HG02763 (cell line): ENCODE data around the gene JPT2.

Experiments used
- ATAC-seq: cut with Tn5 transposase; IDR thresholded peaks from one replicate; pipeline ENCODE4 v1.9.1; 2021; ENCODE audit warnings: mild to moderate bottlenecking, moderate library complexity; ENCODE audit not compliant: unreplicated experiment

The JPT2 gene

GRCh38 chr16:1651094-1651973 is 26.7 kb upstream of the JPT2 start:
- no peak for ATAC-seq

DNA sequence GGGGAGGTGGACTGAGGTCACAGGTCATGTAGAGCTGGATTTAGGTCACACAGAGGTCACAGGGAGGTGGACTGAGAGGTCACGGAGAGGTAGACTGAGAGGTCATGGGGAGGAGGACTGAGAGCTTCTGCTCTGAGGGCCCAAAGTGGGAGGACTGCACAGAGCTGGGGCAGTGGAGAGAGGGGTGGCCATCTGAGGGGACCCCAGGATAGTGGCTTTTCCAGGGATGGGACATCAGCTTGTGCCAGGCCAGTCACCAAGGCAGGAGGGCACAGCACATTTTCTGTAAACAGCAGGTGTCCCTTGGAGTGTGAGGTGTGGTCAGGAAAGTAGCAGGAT is 26.1 kb upstream of the JPT2 start:
- ATAC-seq: no peak

- ATAC-seq: no peak
Measured at GRCh38 chr16:1653023-1653422, 25.1 kb upstream of the JPT2 start.

DNA sequence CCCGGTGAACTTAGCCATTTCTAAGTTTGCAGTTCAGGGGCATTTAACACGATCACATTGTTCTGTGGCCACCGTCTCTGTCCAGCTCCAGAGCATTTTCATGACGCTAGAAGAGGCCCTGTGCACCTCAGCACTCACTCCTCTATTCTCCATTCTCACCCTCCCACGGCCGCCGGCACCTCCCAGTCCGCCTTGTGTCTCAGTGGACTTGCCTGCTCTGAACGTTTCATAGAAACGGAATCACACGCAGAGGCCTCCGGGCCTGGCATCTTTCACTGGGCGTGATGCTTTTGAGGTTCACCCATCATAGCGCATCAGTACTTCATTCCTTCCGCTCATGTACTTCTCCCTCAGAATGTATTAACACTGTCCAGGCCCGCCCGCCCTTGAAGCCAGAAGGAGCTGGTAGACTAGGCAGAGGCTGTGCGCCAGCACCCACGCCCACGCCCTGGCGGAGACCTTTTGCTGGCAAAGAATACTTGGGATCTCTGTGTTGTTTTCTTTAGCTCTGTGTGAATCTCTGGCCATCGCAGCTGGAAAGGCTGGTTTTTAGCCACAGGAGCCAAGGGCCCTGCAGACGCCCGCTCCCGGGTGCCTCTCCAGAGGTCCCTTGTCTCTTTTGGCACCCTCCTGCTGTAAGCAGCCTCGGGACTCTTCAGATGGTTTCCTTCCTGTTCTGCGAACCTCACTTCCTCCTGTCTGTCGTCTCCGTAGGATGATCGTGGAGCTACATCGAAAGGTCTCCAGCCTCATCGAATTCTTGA is 23.4 kb upstream of the JPT2 start:
- no peak for ATAC-seq

DNA sequence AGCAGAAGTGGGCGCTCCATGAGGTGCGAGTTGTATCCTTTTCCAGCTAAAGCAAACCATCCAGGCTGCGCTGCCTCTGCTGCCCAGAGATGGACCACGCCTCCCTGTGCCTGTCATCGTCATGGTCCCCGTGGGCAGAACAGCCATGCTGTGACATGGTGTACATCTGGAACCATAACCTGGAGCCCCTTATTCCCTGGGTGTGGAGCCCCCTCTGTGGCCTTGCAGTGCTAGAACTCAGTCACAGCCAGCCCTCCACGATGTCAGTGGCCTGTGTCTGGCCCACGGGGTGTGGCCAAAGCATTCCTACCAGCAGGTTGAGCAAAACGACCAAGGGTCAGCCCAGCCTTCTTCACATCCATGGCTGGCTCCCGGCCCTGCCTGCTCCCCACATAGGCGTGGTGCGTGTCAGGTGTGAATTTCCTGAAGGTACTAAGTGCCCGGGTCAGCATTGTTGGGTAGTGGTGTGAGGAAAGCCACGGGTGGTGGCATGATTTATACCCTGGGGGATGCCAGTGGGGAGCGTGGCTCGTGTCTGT is 22.7 kb upstream of the JPT2 start:
- no peak for ATAC-seq

DNA sequence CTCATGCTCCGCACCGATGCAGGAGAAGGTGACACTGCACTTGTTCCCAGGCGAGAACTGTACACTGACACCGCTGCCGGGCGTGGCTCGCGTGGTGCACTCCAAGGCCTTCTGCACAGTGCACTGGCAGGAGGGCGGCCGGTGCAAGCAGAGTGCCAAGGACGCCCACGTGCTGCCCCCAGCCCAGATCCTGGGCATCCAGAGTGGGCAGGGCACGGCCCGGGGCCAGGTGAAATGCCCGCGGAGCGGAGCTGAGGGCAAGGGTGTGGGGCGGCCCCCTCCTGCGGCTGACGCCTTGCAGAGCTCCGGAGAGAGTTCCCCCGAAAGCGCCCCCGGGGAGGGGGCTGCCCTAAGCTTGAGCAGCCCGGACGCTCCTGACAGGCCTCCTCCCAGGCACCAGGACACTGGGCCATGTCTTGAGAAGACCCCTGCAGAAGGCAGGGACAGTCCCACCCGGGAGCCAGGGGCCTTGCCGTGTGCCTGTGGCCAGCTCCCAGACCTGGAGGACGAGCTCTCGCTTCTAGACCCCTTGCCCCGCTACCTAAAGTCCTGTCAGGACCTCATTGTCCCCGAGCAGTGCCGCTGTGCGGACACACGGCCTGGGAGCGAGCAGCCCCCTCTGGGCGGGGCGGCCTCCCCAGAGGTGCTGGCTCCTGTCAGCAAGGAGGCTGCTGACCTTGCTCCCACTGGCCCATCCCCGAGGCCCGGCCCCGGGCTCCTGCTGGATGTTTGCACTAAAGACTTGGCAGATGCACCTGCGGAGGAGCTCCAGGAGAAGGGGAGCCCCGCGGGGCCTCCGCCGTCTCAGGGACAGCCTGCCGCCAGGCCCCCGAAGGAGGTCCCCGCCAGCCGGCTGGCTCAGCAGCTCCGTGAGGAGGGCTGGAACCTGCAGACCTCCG is 21.9 kb upstream of the JPT2 start:
- ATAC-seq: no peak

DNA sequence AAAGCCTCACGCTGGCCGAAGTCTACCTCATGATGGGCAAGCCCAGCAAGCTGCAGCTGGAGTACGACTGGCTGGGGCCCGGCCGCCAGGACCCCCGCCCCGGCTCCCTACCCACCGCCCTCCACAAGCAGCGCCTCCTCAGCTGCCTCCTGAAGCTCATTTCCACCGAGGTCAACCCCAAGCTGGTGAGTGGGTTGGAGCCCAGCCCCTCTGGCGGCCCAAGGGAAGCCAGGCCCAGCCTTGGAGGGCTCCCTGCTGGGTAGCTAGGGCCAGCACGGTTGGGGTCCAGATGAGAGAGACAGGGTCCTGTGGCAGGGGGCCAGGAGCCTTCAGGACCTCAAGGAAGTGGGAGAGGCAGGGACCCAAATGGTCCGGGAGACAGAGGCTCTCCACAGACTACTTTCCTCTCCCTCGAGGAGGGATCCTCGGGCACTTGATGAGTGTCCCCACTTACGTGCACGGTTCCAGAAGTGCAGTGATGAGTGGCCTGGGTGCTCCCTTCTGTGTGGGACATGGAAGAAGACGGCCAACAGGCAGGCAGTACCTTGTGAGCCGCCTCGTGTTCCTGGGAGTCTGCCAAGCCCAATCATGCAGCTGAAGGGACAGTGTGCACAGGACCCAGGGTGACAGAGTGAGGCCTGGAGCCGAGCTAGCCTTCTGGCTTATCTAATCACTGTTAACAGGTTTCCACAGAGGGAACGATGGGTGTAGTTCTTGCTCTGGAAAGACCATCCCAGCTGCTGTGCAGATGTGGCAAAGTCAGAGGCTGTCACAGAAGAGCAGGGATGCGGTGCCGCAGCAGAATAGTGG is 21.1 kb upstream of the JPT2 start:
- ATAC-seq: no peak

DNA sequence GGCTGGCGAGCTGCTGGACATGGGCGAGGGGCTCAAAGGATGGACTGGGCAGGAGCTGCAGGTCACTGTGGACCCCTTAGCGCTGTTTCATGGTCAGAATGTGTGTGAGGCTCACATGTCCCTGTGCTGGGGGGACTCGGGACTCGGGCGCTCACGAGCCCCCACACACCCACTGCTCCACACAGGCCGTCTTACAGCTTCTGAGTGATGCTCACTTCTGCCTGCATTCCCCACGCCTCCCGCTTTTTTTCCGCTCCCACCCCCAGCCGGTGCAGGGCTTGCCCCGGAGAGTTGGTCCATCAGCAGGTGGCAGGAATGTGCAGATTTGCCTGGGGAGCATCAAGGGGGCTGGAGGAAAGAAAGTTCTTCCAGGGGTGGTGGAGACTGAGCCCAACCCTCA is 20.2 kb upstream of the JPT2 start:
- no peak for ATAC-seq

- no peak for ATAC-seq
Measured at GRCh38 chr16:1659031-1659430, 19.0 kb upstream of the JPT2 start.

- no peak for ATAC-seq
Measured at GRCh38 chr16:1661826-1662225, 16.3 kb upstream of the JPT2 start.

DNA sequence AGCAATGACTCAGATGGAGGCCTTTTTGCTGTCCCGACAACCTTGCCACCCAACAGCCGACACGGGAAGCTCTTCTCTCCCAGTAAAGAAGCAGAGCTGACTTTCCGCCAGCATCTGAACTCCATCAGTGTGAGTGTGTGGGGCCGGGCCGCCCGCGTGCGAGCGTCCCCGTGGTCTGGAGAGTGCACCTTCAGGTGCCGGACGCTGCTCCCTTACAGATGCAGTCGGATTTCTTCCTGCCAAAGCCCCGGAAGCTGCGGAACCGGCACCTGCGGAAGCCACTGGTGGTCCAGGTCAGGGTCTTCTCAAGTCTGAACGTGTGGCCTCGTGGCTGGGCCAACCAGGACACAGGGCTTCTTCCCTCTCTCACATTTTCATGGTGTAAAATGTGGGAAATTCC is 15.5 kb upstream of the JPT2 start:
- ATAC-seq: no peak

- no peak for ATAC-seq
Measured at GRCh38 chr16:1665829-1666228, 12.2 kb upstream of the JPT2 start.

DNA sequence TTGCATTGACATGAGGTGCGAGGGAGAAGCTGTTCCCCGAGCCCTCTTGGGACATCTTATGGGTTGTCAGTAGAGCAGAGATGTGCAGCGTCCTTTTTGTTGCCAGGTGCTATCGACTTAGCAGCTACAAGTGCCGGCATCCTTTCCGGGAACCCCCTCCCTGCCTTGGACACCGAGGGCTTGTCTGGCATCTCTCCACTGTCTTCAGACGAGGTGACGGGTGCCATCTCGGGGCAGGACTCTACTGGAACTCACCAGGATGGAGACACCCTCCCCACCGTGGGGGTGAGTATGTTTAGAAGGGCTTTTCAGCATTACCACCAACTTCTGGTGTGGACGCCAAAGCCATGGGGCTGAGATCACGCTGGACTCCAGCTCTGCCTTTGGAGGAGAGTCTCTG is 11.8 kb upstream of the JPT2 start:
- no peak for ATAC-seq

DNA sequence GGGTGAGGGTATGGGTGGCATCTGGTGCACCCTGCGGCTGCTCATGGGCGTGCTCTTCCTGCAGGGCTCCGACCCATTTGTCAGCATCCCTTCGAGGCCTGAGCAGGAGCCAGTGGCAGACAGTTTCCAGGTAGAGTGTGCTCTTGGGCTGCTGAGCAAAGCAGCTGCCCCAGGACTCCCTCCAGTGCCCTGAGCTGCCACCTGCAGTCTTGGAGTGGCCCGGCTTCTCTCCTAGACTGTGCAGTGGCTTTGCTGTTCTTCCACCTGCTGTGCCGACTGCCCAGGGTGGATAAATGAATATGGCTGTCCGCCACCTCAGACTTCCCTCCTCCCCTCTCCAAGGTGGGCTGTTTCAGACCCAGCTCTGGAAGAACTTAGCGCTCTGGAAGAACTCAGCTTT is 10.8 kb upstream of the JPT2 start:
- ATAC-seq: no peak

GRCh38 chr16:1667916-1668315 is 10.2 kb upstream of the JPT2 start:
- no peak for ATAC-seq

DNA sequence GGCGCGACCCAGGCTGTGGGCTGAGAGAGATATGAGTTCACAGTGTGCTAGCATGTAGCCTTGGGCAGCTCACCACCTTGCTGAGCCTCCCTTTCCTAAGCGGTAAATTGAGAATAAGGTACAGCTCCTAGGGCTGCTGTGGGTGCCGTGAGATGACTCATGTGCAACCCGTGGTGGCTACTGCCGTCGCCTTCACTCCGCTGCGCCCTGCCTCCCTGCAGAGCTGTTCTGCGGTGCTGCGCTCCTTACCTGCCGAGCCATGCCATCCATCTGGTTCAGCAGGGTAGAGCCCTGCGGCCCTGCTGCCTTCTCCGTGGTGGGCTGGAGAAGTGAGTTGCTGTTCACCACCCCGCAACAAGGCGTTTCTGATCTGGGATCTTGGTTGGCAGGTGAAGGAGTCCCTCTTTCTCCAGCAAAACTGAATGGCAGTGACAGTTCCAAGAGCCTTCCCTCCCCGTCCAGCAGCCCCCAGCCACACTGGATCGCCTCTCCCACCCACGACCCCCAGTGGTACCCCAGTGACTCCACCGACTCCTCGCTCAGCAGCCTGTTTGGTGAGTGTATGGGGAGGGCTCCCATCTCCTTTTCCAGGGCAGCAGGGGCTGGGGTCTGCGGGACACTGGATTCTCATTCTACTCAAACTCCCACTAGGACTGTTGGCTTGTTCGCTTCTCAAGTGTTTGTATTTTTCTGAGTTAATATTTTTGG is 9.3 kb upstream of the JPT2 start:
- ATAC-seq: no peak

DNA sequence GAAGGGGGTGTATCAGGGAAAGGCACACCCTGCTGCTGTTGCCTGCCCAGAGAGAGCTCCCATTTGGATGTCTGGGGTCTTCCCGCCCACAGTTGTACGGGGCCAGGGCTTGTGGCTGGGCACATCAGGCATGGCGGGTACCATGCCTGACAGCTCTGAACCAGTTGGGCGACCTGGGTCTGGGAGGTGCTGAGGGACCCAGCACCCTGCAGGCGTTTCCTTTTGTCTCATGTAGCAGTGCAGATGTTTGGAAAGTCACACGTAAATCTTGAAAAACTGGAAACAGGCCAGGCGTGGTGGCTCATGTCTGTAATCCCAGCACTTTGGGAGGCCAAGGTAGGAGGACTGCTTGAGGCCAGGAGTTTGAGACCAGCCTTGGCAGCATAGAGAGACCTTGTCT is 8.4 kb upstream of the JPT2 start:
- ATAC-seq: no peak

GRCh38 chr16:1670371-1670770 is 7.7 kb upstream of the JPT2 start:
- ATAC-seq: no peak

- no peak for ATAC-seq
Measured at GRCh38 chr16:1670866-1671265, 7.2 kb upstream of the JPT2 start.
